LNCaP clone FGC (cell line): ENCODE data around the gene EHD4.

Experiments used
- DNase-seq: peaks from one replicate; pipeline ENCODE4 v3.0.0-alpha.2; 2011; ENCODE audit warnings: low read depth
- H3K4me3 ChIP-seq: 2 replicates; pipeline ENCODE4 v1.5.1; 2011; ENCODE audit warnings: mild to moderate bottlenecking, low read depth, low read length, control low read depth
- TF ChIP-seq, protein P1 (sequence below): IDR thresholded peaks from 2 replicates; pipeline ENCODE4 v1.5.1; 2012; ENCODE audit warnings: mild to moderate bottlenecking; ENCODE audit not compliant: control insufficient read depth, insufficient read depth; ENCODE audit errors: extremely low read depth

The EHD4 gene

DNA sequence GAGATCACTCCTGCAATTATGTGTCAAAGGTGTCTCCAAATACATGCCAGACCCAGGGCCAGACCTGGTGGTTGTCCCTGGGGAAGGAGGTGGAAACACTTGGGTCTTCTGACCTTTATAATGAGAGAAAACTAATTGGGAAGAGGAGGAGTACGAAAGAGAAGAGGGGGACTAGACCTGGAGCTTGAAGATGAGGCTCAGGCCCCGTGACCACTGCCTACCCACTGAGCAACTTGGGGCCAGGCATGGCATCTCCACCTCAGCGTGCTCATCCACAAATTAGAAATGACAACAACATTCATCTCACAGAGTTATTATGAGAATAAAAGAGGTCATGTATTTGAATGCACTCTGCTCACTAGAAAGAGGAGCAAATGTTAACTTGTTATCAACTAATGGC, 59.1 kb downstream of the EHD4 start:
- DNase-seq: no peak
- no peak overlapping the region for H3K4me3 ChIP-seq
- TF ChIP-seq, protein P1, sequence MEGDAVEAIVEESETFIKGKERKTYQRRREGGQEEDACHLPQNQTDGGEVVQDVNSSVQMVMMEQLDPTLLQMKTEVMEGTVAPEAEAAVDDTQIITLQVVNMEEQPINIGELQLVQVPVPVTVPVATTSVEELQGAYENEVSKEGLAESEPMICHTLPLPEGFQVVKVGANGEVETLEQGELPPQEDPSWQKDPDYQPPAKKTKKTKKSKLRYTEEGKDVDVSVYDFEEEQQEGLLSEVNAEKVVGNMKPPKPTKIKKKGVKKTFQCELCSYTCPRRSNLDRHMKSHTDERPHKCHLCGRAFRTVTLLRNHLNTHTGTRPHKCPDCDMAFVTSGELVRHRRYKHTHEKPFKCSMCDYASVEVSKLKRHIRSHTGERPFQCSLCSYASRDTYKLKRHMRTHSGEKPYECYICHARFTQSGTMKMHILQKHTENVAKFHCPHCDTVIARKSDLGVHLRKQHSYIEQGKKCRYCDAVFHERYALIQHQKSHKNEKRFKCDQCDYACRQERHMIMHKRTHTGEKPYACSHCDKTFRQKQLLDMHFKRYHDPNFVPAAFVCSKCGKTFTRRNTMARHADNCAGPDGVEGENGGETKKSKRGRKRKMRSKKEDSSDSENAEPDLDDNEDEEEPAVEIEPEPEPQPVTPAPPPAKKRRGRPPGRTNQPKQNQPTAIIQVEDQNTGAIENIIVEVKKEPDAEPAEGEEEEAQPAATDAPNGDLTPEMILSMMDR: no peak

- DNase-seq: no peak
- TF ChIP-seq, protein P1: no peak
- no peak overlapping the region for H3K4me3 ChIP-seq
Measured at GRCh38 chr15:41911691-41912345, 60.5 kb downstream of the EHD4 start.

GRCh38 chr15:41908736-41909461, 63.5 kb downstream of the EHD4 start:
- H3K4me3 ChIP-seq: no peak overlapping the region
- TF ChIP-seq, protein P1: no peak

GRCh38 chr15:41907141-41907540, 65.2 kb downstream of the EHD4 start:
- H3K4me3 ChIP-seq: no peak overlapping the region
- DNase-seq: no peak
- TF ChIP-seq, protein P1: no peak

More at GRCh38 chr15:41908736-41909461, 63.5 kb downstream of the EHD4 start:
- no peak for DNase-seq

- DNase-seq: no peak
- H3K4me3 ChIP-seq: no peak overlapping the region
- TF ChIP-seq, protein P1: no peak
Measured at GRCh38 chr15:41906608-41907007, 65.7 kb downstream of the EHD4 start.

DNA sequence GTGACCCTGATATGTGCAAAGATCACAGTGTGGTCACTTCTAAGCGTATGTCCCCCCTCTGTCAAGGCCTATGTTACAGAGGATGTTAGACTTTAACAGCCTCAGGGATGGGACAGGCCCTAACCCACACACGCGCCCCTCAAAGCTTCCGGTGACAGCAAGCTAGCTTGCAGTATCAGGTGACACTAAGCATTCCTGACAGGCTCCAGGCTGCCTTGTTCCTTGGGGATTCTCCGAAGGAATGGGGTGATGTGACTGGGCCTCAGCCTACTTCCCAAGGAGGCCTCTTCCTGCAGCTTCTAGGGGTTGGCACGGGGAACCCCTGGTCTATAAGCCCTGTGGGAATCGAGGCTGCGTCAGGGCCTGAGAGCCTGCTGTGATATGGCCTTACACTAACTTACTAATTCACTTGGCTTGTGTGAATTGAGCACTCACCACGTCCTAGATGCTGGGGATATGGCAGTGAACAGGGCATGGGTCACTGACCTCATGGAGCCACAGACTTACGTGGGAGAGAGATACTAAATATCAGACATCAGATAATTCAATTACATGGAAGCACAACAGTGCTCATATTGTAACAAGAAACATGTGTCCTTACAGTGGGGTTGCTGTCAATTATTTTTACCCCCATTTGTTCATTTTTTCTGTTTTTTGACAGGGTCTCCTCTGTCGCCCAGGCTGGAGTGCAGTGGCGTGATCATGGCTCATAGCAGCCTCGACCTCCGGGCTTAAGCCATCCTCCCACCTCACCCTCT, 67.1 kb downstream of the EHD4 start:
- no peak for DNase-seq
- TF ChIP-seq, protein P1: no peak
- no peak overlapping the region for H3K4me3 ChIP-seq
